ENCODE measurements around the gene TMEM181.

The TMEM181 gene

DNA sequence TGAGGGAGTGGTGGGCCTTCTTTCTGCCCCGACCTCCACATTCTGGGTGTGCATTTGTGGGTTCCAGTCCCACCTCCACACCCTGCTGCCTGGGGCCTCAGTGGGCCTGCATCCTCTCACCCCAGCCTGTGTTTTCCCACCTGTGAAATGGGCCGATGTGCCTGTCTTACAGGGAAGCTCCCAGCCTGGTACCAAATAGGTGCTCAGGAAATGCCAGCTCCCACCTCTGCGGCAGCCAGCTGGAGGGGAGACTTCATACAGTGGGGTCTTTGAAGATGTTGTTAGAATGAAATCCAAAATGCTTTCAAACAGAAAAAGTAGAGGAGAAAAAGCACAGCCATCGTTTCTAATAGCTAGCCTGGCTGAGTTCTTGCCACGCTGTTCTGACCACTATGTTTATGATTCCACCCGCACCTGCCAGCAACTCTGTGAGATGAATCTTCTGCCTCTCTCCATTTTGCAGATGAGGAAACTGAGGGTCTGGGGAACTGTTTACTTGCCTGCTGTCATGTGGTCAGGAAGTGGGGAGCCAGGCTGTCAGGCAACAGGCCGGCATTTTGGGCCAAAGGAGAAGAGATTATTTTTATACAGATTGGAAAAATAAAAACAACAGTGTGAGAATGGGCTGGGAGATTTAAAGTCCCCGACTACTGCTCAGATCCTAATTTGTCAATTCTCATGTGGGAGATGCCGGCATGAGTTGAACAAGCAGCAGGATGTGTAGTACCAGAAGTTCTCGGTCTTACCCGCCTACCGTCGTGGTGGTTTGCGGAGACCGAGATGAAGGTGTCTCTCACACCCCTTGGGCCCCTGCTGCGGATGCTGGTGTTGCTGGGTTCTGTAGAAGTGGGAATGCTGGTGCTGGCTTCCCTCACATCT lies 4.6 kb downstream of the TMEM181 start:
- no peak for DNase-seq (ENCODE audit: low read depth)

DNA sequence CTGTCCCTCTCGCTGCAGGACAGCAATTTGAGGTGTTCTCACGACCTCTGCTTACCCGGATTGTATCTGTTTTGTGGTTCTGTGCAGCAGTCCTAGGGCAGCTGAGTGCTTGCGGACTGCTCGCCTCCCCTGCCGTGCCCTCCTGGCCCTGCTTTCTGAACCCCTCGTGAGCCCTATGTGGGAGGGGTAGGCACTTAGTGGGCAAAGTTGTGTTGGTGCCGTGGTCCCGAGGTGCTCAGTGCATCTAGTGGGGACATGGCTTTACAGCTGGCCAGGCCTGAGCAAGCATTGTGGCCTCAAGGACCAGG lies 5.2 kb downstream of the TMEM181 start:
- DNase-seq (ENCODE audit: low read depth): no peak

DNA sequence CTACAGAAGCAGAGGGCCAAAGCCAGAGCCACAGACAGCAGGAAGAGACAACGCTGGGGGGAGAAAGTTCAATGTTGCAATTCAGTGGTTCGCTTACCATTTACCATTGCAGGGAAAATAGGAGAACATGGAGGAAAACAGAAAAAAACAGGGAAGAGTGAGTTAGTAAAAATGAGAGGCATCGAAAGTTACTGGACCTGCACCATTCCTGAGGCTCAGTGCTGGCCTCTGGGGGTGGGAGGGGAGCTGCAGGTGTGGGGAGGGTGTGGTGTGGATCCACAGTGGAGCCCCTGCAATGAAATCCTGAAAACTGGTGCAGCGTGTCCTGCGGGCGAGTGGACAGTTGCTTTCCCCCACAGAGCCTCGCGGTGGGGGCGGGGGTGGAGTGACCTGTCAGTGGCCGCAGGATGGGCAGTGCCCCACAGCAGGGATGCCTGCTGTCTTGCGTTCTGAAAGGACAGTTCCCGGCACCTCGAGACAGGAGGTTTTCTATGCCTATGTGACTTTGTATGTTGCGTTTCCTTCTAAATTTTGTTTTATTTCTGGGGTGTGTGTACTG lies 5.7 kb downstream of the TMEM181 start:
- DNase-seq (ENCODE audit: low read depth): no peak

DNA sequence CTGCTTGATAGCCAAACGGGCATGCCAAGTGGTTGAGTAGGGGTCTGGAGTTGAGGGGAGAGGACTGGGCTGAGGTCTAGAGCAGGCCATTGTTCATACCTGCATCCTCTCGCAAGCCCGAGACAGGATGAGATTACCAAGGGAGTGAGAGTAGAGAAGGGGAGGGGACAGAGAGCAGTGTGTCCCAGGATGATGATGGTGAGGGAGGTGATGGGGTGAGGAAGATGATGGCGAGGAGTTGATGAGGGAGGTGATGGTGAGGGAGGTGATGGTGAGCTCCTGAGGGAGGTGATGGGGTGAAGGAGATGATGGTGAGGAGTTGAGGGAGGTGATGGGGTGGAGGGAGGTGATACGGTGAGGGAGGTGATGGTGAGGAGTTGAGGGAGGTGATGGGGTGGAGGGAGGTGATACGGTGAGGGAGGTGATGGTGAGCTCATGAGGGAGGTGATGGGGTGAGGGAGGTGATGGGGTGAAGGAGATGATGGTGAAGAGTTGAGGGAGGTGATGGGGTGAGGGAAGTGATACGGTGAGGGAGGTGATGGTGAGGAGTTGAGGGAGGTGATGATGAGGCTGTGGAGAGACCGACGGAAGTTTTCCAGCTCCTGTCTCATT lies 6.4 kb downstream of the TMEM181 start:
- DNase-seq (ENCODE audit: low read depth): no peak

DNA sequence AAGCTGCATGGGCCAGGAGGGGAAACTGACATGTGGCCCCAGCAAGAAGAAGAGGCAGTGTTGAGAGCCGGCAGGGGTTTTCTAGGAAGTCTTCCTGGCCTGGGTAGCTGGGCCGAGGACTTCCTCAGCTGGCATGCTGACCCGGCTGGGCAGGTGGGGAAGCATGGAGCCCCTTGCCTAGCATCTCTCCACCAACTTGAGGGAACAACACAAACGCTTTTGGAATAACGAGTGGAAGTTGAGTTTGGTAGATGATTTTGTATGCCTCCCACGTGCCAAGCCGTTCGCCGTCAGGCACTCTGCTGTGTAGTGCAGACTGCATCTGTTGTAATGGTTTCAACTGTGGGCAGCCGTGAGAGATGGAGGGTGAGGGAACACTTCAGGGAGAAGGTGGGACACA lies 7.3 kb downstream of the TMEM181 start:
- DNase-seq (ENCODE audit: low read depth): no peak

DNA sequence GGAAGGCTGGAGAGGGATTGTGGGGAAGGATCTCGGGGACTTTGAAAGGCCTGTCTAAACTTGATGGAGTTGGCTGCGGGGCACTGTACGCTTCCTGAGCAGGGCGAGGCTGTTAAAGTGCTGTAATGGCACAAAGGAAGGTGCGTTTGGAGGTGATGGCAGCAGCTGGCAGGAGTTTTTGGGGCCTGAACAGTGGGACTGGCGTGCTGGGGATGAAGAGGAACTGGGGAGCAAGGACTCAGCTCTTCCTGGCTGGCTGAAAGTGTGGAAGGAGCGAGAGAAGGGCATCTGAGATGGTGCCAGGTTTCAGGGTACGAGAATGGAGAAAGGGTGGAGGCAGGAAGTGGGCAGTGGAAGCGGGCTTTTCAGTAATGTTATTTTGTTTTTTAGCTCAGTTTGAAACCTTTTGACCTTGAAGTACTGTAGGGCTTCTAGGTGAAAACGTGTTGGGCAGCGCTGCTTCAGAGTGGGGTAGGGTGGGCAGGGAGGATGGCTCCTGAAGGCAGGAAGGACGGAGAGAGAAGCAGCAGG lies 8.0 kb downstream of the TMEM181 start:
- DNase-seq (ENCODE audit: low read depth): no peak

DNA sequence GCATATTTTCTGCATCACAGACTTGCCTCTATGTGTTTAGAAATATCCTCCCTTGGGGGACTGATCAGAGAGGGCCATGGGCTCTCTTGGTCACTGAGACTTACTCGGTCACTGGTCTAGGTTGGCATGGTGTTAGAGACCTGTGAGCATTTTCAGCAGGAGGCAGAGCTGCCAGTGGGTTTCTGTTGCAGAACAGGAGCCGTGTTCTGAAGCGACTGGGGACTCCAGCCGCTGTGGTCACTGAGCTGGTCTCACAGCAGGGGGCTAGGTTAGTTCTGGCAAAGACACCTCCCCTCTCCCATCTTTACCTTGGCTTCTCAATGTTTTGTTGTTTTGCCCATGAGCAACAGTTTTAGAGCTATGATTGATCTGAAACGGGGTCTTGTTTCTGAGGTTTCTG lies 8.7 kb downstream of the TMEM181 start:
- no peak for DNase-seq (ENCODE audit: low read depth)

DNA sequence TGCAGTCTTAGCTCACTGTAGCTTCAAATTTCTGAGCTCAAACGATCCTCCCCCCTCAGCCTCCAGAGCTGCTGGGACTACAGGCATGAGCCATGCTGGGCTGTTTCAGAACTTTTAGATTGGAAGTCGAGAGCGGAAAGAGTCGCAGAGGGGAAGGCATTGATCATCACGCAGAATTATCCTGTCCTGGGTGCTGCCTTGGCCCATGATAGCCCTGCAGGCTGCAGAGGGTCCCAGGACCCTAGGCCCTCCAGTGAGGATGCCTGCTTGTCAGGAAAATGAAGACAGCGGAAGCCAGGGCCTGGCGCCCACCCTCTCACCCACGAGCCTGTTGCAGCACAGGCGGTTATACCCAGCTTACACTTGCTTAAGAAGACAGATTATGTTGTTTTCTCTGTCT lies 9.1 kb downstream of the TMEM181 start:
- DNase-seq (ENCODE audit: low read depth): no peak

DNA sequence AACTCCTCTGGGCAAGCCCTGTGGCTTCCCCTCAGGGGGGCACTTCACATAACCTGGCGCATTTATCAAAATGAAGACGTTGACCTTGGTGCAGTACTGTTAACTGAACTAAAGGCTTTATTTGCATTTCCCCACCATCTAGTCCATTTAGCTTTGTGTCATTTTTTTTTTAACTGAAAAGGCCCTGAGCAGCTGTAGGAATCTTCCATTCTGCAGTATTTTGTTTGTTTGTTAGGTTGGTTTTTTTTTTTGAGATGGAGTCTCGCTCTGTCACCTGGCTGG lies 10.7 kb downstream of the TMEM181 start:
- no peak for DNase-seq (ENCODE audit: low read depth)

DNA sequence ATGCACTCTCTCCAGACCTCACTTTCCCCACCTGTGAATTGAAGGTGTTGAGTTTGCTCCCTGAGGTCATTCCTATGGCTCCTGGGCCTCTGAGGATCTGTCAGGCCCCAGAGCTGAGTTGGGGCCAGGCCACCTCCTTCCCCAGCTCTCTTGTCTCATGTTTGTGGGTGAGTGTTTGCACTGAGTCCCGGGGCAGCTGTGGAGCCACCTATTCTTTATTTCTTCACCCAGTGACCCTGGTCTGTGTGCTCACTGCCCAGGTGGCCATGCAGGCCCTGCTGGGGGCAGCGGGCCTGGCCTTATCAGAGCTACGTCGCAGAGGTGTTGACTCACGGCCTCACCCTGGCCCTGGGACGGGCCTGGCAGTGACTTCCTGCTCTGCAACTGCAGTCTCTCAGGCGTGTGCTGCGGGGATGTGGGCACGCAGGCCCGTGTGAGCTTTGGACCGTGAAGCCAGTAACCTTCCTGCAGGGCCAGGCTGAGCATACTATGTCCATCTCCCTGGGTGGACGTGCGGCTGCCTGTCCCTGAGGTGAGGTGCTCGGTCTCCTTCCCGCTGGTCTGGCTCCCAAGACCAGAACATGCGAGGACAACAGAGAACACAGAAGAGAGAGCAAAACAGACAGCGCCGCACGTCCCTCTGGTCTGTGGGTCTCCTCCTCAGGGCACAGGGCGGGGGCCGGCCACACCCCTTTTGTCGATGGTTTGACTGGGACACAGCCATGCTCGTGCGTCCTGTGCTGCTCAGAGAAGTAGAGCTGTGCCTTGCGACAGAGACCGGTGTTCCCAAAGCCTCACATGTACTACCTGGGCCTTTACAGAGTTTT lies 12.1 kb downstream of the TMEM181 start:
- no peak for DNase-seq (ENCODE audit: low read depth)

DNA sequence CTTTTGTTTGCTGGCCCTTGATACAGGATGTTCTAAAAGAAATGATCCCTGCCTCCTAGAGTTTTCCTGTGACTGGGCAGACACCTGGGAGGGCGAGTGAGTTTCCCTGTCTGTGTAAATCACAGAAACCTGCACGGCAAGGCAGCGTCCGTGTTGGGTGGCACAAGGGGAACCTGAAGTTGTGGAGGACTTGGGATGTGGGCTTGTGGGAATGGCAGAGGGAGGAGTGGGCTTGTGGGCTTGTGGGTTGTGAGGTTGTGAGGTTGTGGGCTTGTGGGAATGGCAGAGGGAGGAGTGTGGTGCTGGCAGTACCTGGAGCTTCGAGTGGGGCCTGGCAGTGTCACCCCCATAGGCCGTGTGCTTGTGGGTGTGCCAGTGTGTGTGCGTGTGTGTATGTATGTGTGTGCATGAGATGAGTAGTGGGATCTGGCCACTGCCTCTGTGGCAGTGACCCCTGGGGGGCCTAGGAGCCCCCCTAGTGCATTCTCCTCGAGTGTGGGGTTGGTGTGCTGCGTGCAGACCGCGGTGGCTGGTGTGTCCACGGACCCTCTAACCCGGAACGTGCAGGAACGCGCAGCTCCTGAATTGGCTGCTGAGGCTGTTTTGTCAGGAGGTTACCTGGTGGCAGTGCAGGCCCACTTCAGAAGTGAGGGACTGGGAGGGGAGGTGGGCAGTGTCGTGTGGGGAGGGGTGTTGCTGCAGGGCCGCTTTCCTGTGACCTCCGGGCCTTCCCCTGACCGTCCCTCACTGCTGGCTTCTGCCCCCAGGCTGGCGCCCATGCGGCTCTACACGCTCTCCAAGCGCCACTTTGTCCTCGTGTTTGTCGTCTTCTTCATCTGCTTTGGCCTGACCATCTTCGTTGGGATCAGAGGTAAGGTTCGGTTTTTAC lies 13.0 kb downstream of the TMEM181 start:
- DNase-seq (ENCODE audit: low read depth): no peak

DNA sequence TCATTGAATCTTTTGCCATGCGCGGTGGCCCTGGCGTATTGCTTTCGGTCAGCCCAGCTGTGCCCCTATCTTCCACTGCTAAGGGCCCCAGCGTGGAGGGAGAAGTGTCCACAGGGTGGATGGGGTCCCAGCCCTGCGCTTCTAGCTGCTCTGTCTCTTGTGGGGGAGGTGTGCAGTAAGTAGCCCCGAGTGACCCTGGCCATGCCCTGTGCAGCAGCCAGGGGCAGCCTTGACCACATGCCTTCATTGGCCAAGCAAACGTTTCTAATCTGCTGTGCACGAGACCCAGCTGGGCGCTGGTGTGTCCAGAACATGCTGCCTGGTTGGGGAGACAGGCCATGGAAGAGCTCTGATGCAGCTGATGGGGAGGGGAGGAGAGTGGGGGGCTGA lies 13.6 kb downstream of the TMEM181 start:
- DNase-seq (ENCODE audit: low read depth): no peak

DNA sequence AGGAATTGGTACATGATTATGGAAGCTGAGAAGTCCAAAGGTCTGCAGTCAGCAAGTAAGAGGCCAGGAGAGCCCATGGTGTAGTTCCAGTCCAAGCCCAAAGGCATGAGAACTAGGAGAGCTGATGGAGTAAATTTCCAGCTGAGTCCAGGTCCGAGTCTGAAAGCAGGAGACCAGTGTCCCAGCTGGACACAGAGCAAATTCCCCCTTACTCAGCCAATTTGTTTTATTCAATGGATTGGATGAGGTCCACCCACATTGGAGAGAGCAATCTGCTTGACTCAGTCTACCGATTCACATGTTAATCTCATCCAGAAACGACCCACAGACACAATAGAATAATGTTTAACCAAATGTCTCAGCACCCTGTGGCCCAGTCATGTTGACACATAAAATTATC lies 14.9 kb downstream of the TMEM181 start:
- no peak for DNase-seq (ENCODE audit: low read depth)

DNA sequence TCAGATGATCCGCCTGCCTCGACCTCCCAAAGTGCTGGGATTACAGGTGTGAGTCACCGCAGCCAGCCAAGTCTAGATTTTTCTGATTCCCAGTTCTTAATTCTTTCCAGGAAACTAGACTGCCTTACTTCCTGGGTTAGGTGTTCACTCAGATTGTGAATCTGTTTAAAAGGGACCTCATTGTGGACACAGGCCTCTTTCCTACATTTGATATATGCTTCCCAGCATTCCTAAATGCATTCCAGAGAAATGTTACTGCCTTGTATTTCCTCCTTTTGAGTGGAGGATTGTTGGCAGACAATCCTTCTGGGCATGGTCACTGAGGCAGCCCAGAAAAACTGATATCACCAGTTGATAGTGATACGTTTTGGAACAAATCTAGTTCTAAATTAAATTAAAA lies 15.7 kb downstream of the TMEM181 start:
- no peak for DNase-seq (ENCODE audit: low read depth)

DNA sequence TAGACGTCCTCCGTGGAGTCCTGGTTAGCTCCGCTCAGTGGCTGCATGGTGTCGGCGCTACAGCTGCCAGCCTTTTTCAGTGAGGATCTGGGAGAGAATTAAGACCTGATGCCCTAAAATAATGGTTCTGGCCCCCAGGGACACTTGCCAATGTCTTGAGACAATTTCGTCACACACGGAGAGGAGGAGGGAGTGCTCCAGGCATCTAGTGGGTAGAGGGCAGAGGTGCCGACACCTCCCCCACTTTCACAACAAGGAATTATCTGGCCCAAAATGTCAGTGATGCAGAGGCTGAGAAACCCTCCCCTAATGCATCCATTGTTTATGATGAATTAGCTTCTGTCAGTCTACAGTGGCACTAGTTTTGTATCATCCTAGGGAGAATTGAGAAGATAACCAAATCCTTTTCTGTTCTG lies 24.4 kb downstream of the TMEM181 start:
- no peak for DNase-seq (ENCODE audit: low read depth)

DNA sequence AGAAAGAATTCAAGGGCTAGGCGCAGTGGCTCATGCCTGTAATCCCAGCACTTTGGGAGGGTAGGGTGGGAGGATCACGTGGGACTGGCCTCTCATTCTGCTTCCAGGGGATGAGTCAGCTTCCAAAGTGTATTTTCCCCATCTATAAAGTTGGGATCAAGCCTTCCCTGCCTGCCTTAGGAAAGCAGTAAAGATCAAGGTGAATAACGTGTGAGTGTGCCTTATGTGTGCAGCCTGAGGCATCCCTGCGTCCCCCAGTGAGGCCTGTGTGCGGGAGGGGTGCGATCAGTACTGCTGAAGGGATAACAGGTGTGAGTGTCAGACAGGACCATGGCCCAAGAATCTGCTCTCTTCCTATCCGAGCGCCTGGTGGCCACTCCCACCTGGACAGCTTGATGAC lies 26.8 kb downstream of the TMEM181 start:
- DNase-seq (ENCODE audit: low read depth): no peak

DNA sequence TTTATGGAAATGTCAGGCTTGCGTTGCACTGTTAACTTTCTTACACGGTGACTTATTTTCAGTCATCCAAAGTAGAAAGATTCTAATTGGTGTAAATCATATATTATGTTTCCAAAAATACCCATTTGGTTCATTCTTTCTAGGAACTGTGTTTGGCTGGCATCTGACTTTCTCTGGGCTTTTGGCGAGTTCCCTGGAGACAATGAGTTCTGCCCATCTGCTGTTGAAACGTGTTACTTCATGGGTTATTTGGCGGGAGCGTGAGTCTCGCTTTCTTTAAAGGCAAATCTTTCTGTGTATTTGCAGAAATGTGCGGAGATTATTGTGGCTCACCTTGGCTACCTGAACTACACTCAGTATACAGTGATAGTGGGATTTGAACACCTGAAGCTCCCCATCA lies 29.5 kb downstream of the TMEM181 start:
- no peak for DNase-seq (ENCODE audit: low read depth)

DNA sequence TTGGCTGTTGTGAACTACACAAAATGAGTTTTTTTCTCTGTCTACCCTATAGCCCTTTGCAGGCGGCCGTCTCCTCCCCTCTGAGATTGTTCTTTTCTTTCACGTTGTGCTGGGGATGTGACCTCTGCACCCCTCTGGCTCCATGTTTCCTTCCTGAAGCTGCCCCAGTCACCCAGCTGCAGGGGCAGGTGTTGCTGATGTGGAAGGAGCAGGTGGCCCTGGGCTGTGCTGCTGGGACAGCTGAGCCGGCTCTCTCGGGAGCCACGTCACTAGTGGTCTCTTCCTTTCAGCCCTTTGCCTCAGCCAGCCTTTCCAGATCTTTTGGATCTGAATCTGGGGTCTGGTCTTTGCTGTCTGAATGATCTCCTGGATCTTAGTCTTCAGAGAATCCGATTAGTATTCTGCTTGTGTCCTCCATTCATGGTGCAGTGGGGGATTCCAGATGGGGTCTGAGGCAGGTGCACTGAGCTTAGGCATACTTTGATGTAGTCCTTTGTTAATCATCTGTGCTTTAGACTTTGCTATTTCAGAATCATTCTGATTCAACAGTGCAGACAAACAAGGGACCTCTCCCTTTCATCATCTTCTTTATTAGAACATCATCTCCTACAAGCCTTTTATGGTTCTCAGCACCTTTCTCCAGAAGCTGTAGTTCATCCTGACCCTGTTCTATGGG lies 31.4 kb downstream of the TMEM181 start:
- DNase-seq (ENCODE audit: low read depth): no peak

DNA sequence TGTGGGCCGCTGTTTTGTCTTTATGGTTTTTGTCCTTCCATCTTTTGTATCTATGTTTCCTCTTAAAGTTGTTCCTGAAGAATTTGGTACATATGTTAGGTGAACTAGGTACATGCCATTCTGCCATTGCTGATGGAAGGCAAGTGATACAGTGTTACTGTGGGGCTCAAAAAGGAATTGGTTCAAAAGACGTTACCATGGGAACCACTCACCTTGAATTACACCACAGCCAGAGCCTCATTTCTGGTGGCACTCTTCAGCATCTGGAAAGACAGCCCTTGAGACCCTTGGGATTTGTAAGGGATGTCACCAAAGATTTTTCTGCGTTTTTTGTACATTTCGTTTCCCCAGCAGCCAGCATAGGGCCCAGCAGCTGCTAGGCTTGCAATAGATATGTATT lies 31.9 kb downstream of the TMEM181 start:
- DNase-seq (ENCODE audit: low read depth): no peak

DNA sequence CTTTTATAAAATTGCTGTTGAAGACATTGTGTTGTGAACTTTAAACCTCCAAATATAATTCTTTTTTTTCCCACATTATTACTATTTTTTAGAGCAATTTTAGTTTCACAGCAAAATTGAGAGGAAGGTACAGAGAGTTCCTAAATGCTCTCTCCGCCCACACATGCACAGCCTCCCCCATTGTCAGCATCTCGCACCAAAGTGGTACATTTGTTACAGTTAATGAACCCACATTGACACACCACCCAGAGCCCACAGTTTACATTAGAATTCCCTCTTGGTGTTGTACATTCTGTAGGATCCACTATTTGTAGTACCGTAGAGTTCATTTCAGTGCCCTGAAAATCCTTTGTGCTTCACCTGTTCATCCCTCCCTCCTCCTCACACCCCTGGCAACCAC lies 33.8 kb downstream of the TMEM181 start:
- DNase-seq (ENCODE audit: low read depth): no peak

DNA sequence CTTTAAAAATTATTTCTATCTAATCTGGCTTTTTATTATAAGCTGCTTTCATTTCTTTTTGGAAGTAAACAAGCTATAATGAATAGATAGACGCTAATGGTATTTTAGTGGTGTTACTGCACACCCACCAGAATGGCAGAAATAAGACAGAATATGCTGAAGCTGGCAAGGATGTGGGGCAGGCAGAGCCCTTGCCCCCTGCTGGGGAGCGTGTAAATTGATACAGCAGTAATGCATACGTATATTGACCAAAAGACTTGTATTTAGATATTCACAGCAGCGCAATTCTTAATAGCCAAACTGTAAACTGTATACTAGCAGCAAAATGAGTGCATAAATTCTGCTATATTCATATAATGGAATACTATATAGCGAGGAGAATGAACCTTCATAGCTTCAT lies 35.3 kb downstream of the TMEM181 start:
- DNase-seq (ENCODE audit: low read depth): no peak
